NCI-H82 treated with DMSO at 0.1 percent for 48 hours (cell line): ENCODE measurements around the gene SLC35E3.

Experiments used
- DNase-seq: peaks from one replicate; lab custom pipeline; 2025; ENCODE audit not compliant: unreplicated experiment; lab: John Stamatoyannopoulos, UW

Gene SLC35E3

GRCh38 chr12:68769941-68770340 lies 24.0 kb downstream of the SLC35E3 start:
- DNase-seq, result no peak

- DNase-seq, result no peak
Measured at GRCh38 chr12:68771223-68771925, 25.4 kb downstream of the SLC35E3 start.

- no peak for DNase-seq
Measured at GRCh38 chr12:68772714-68773113, 26.7 kb downstream of the SLC35E3 start.

DNA sequence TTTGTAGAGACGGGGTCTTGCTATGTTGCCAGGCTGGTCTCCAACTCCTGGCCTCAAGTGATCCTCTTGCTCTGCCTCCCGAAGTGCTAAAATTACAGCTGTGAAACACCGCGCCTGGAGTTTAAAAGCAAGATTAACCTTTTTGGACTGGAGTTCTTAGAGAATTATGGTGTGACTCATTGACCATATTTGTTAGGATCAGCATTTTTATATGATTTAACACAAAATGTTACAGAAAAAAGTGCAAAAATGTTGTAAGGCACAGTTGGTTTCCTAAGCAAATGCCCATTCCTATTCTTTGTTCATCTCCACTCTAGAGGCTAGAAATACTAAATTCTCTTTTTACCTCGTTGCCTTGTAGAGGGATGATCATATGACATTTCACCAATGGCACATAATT lies 27.6 kb downstream of the SLC35E3 start:
- DNase-seq, result no peak

DNA sequence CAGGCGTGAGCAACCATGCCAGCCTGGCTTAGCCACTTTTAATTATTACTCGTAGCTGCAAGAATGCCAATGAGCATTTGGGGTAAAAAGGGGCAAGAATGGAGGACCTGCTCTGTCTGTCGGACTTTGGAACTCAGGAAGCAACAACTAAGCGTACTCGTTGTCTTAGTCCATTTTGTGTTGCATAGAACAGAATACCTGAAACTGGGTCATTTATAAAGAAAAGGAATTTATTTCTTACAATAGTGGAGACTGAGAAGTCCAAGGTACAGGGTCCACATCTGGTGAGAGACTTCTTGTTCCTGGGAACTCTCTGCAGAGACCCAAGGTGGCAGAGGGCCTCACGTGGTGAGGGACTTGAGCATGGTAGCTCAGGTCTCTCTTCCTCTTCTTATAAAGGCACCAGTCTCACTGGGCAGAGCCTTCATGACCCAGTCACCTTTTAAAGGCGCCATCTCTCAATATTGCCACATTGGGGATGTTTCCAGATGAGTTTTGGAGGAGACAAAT lies 29.2 kb downstream of the SLC35E3 start:
- no peak for DNase-seq

DNA sequence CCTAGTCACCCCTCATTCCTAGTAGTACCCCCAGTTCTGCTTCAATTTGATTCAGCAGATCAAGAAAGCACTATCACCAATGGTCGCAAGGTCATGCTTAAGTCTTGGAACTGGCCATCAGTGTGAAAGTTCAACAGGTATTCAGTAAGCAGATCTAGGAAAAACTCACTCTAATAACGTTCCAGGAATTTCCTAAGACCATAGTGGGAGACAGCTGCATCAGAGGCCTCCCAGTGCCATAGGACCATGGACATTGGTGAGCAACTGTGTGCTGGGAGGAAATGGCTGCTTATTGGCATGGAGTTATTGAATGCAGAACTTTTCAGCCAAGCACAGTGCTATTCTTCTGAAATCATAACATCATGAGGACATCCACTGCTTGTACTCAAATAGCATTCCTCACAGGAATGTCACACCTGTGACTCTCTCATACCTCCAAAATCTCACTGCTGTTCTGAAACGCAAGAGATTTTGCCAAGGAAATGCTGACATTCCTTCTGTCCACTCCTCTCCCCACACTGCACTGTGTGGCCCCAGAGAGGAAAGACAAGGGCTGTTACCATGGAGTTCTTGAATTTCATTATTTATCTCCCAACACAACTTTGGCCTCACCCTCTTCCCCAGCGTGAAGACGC lies 31.1 kb downstream of the SLC35E3 start:
- no peak for DNase-seq

- no peak for DNase-seq
Measured at GRCh38 chr12:68779280-68779679, 33.3 kb downstream of the SLC35E3 start.

GRCh38 chr12:68780731-68781130 lies 34.8 kb downstream of the SLC35E3 start:
- DNase-seq, result no peak

DNA sequence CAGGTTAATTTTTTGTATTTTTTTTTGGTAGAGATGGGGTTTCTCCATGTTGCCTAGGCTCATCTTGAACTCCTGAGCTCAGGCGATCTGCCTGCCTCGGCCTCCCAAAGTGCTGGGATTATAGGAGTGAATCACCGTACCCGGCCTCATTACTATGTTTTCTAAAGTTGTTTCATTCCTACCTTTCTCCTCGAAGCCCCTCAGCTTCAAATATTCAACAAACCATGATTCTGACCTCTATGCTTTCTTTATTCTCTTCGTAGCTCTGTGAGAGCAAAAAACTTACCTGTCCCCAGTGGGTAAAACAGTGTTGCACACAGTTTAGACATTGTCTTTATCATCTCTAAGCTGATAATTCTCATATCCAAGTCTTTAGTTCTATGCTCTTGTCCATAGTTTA lies 35.8 kb downstream of the SLC35E3 start:
- DNase-seq, result no peak

- DNase-seq, result no peak
Measured at GRCh38 chr12:68784015-68784414, 38.0 kb downstream of the SLC35E3 start.

GRCh38 chr12:68785358-68785757 lies 39.4 kb downstream of the SLC35E3 start:
- DNase-seq, result no peak

DNA sequence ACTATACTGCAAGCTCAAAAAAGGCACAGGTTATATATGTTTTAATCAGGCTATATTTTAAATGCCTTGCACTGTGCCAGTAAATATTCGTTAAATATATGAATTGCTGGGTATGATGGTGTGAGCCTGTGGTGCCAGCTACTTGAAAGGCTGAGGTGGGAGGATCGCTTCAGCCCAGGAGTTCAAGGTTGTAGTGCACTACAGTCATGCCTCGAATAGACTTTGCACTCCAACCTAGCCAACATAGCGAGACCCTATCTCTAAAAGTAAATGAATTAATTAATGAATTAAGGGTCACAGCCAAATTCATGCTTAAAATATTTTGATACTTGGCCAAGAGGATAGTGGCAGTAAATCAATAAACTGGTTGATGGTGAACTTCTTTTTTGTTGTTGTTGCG lies 39.8 kb downstream of the SLC35E3 start:
- no peak for DNase-seq

DNA sequence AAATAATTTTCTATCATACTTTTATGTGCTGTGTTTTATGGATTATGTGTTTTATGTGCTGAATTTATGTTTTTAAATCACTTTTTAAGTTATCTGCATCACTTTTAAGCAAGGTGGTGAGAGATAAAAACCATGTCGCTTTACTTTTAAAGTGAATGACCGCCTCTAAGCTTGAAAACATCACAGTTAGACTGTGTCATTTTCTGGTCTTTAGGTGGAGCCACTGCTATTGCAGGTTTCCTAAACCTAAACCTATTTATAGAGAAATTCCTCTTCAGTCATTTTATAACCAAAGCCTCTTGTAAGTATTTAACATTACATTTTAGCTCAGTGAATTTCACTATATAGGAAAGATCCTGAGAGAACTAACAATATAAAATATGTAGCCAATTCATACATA lies 41.0 kb downstream of the SLC35E3 start:
- no peak for DNase-seq

GRCh38 chr12:68788554-68789143 lies 42.7 kb downstream of the SLC35E3 start:
- DNase-seq, result no peak

GRCh38 chr12:68789144-68789878 lies 43.3 kb downstream of the SLC35E3 start:
- no peak for DNase-seq

GRCh38 chr12:68790081-68790951 lies 44.3 kb downstream of the SLC35E3 start:
- no peak for DNase-seq

- no peak for DNase-seq
Measured at GRCh38 chr12:68790952-68791234, 44.9 kb downstream of the SLC35E3 start.

GRCh38 chr12:68791897-68792481 lies 46.0 kb downstream of the SLC35E3 start:
- no peak for DNase-seq

- DNase-seq, result peak; percentile 40
Measured at GRCh38 chr12:68792952-68793351, 47.0 kb downstream of the SLC35E3 start.

DNA sequence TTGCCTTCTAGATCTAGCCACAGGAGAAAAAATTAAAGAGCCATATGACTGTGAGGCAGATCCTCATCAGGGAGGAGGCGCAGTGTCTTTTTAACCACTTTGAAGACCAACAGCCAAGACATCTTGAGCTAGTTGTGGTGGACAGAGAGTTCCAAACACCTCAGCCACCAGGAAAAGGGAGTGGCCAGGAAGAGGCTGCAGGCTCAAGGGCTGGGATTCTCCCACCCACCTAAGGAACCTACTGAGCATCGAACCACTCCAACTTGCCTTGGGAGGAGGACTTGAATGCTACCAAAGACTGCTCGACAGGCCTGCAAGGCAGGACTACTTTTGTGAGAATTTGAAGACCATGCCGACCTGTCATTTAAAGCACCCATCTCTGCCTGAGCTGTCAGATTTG lies 47.5 kb downstream of the SLC35E3 start:
- DNase-seq, result no peak
